Pancreas (tissue), 10 donors: ENCODE data around the gene GRXCR2. TPM values are rescaled to one million over a fixed set of nuclear protein-coding genes. Genes with fewer than 3 reads are reported as not detected.
A peak's percentile ranks its signal among the peaks of the same experiment; 100 is the strongest.

Experiments used
- ATAC-seq, 4 donors: fragments of 200-7000 bp; cut with Tn5 transposase; one replicate each; pipeline versions ENCODE4 v1.8.0 to v1.9.1; 2020; ENCODE audit warnings: mild to moderate bottlenecking in 4 of 4, moderate library complexity in 4 of 4
- DNase-seq, 6 donors: peaks; one replicate each; pipeline ENCODE4 v3.0.0-alpha.2; 2020
- FAIRE-seq: peaks from 2 replicates; lab custom pipeline; 2012; peaks lifted over from hg19 to GRCh38; lab: Jason Lieb, UNC
- H3K27ac ChIP-seq, 4 donors: fragments of 200-600 bp; sonication (generic); 1 replicate in 3 of 4; 2 replicates in 1 of 4; pipeline versions ENCODE4 v1.5.0 to v1.8.0; 2020
- H3K27me3 ChIP-seq, 4 donors: fragments of 200-600 bp; one replicate each; pipeline ENCODE4 v1.8.0; 2021
- H3K36me3 ChIP-seq, 3 donors: fragments of 200-600 bp; sonication (generic) in 1 of 3; one replicate each; pipeline versions ENCODE4 v1.5.0 to v1.8.0; 2020 to 2021
- H3K4me1 ChIP-seq, 3 donors: fragments of 200-600 bp; one replicate each; pipeline ENCODE4 v1.8.0; 2021
- H3K4me3 ChIP-seq, 4 donors: fragments of 200-600 bp; sonication (generic) in 2 of 4; one replicate each; pipeline versions ENCODE4 v1.5.0 to v1.8.0; 2020 to 2021
- H3K9me3 ChIP-seq, 4 donors: fragments of 200-600 bp; one replicate each; pipeline ENCODE4 v1.8.0; 2021
- WGBS, 2 donors: extraction: QIAGEN DNeasy Blood & Tissue Kit; methylation state at CpG; one replicate each; pipeline ENCODE4 v1.1.7; 2013; 5-methylcytosine and 5-hydroxymethylcytosine counted together
- intact Hi-C, 3 donors: fragments of 100-400 bp; cut with DNase I; formaldehyde crosslinking; loops; one replicate each; pipeline versions ENCODE4 v1.11.1 to v1.14.2; 2022
- polyA plus RNA-seq, 2 donors: library from polyadenylated mRNA; stranded (reverse); fragments of 200-250 nt; gene quantifications; one replicate each; pipeline ENCODE4 v1.2.3, GENCODE V29; 2013
- total RNA-seq, 6 donors: library from RNA; stranded (reverse); fragmentation: NEBNext Ultra II Directional in 4 of 6; extraction: Animal tissue kit (Norgen Biotek cat#: 25700) in 4 of 6; gene quantifications; one replicate each; pipeline versions ENCODE4 v1.2.1 to v1.2.4, GENCODE V29; 2021 to 2023
- TF ChIP-seq, protein P1 (sequence below), 4 donors: fragments of 200-600 bp; sonication (generic) in 3 of 4; IDR thresholded peaks; one replicate each; pipeline versions ENCODE4 v1.5.0 to v1.8.0; 2021; ENCODE audit warnings: antibody characterized with exemption in 4 of 4
- donor health status: healthy with polysubstance abuse.
- donor health status: DM: no; HTN: no; CAD: no; lungs with moderate emphysema.
- donor health status: DM: no; HTN: no; CAD: no.
- donor health status: control.
- donor health status: control.
- donor health status: Bipolar disorder and iron deficiency.
- donor health status: DM: yes; HTN: yes; CAD: no.
- donor health status: DM: no; HTN: no; CAD: no.
- donor health status: DM: no; HTN: no; CAD: no.
- donor health status: DM: yes; HTN: yes; CAD: no.

GRXCR2 gene
- total and polyA plus RNA-seq, 8 donors = 0.12 TPM; not detected in 7

DNA sequence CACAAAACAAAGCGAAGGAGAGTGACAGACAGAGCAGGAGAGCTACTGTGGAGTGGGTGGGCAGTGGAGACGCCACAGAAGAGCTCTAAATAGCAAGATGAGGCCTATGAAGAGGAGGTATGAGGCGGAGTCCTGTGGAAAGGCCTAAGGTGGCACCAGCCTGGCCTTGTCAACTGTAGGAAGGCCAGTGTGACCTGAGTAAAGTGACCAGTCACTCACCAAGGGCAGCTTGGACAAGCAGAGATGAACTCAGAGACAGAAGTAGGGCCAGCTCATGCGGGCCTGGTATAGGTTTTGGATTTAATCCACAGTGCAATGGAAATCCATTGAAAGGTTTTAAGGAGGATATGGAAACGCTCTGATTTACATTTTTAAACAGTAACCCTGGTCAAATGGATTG lies 39.8 kb upstream of the GRXCR2 start:
- 89 to 94% methylated on average over 5 of the region's 5 CpGs for WGBS, 2 donors
- Histone ChIP-seq H3K36me3 (no peaks in the 10 kb centered on the region), H3K4me1 (no peaks in the 10 kb centered on the region), H3K27ac (no peak overlapping the region), H3K9me3 (no peaks in the 10 kb centered on the region), H3K27me3 (no peaks in the 10 kb centered on the region), H3K4me3 (no peak overlapping the region)
- intact Hi-C loops = no loop called here
- ATAC-seq (no peak), FAIRE-seq (no peak), DNase-seq (no peak)
- TF ChIP-seq, protein P1, sequence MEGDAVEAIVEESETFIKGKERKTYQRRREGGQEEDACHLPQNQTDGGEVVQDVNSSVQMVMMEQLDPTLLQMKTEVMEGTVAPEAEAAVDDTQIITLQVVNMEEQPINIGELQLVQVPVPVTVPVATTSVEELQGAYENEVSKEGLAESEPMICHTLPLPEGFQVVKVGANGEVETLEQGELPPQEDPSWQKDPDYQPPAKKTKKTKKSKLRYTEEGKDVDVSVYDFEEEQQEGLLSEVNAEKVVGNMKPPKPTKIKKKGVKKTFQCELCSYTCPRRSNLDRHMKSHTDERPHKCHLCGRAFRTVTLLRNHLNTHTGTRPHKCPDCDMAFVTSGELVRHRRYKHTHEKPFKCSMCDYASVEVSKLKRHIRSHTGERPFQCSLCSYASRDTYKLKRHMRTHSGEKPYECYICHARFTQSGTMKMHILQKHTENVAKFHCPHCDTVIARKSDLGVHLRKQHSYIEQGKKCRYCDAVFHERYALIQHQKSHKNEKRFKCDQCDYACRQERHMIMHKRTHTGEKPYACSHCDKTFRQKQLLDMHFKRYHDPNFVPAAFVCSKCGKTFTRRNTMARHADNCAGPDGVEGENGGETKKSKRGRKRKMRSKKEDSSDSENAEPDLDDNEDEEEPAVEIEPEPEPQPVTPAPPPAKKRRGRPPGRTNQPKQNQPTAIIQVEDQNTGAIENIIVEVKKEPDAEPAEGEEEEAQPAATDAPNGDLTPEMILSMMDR (IDR thresholded peaks at IDR 0.05) = no peak

DNA sequence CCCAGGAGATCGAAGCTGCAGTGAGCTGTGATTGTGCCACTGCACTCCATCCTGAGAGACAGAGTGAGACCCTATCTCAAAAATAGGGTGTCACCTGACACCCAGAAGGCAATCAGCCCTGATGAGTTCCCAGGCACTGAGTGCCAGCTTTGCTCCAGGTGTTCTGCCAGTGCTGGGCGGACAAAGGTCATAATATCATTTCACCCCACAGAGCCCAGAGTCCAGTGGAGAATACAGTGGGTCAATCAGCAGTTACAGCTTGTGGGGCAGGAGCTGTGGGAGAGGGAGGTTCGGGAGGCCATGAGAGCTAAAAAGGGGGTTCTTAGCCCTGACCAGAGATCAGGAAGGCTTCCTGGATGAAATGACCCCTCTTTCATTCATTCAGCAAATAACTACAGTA lies 39.2 kb upstream of the GRXCR2 start:
- Histone ChIP-seq H3K27me3 (no peaks in the 10 kb centered on the region), H3K36me3 (no peaks in the 10 kb centered on the region), H3K9me3 (no peaks in the 10 kb centered on the region), H3K4me3 (no peak overlapping the region), H3K4me1 (no peaks in the 10 kb centered on the region), H3K27ac (no peak overlapping the region)
- TF ChIP-seq, protein P1 (IDR thresholded peaks at IDR 0.05) = no peak
- no peak for ATAC-seq
- DNase-seq = no peak
- 77 to 84% methylated on average over 3 of the region's 3 CpGs for WGBS, 2 donors
- intact Hi-C loops = no loop called here
- no peak for FAIRE-seq

DNA sequence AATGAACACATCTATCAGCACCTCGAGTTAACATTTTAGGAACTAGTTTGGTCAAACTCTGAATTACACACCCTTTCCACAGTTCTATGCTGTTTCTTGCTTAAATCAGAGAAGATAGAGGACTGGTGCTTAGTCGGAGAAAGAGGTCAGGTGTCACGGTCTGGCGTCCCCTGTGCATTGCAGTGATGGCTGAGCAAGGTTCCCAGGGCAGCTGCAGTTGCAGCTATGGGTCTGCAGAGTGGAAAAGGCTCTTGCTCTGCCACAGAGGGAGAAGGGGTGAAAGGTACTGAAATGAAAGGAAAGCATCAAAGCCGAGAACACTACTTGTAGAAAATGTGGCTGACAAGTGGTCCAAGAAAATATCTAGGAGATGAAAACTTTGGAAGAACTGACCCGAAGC lies 38.4 kb upstream of the GRXCR2 start:
- no peak for DNase-seq
- TF ChIP-seq, protein P1 (IDR thresholded peaks at IDR 0.05) = no peak
- 82 to 83% methylated on average over 6 of the region's 6 CpGs for WGBS, 2 donors
- no peak overlapping the region for H3K27ac ChIP-seq
- no peaks in the 10 kb centered on the region for H3K4me1 ChIP-seq
- ATAC-seq = no peak
- no peak overlapping the region for H3K4me3 ChIP-seq
- no peaks in the 10 kb centered on the region for H3K9me3 ChIP-seq
- no peaks in the 10 kb centered on the region for H3K27me3 ChIP-seq
- FAIRE-seq = no peak
- no peaks in the 10 kb centered on the region for H3K36me3 ChIP-seq
- intact Hi-C loops = no loop called here

DNA sequence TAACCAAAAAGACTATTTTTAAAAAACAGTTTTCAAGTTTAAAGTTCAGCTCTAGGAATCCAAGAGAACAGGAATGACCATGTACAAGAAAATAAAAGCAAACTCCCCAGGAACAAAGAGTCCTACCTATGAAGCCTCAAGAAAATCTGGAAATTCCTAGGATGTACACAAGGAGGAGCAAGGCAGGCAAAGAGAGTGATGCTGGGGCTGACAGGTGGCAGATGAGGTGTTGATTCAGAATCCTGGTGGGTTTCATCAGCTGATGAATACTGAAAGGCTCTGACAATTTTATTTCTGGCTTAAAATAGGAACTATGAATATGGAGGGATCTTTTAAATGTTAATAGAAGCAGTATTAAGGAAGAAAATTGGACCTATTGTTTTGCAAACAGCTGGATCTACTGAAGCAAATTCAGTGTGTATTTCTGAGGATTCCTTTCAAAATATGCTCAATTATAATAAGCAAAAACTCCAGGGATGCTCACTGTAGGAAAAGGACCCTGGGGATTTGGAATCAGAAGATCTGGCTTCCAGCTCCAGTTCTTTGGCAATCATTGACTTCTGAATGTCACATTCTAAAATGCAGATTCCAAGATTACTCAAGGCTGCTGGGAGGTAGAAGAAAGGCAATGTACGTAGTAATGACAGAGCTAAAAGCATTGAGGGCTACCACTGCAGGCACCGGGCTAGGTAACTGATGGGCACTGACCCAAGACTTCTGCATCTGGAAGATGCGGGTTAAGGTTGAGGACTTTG lies 35.6 kb upstream of the GRXCR2 start:
- no peaks in the 10 kb centered on the region for H3K9me3 ChIP-seq
- TF ChIP-seq, protein P1 (IDR thresholded peaks at IDR 0.05) = no peak
- WGBS, 2 donors = 53 to 59% methylated on average over 3 of the region's 3 CpGs
- FAIRE-seq (no peak), ATAC-seq (peak in 2 of 4 donors; percentile 46 to 47), DNase-seq (no peak)
- H3K4me1 ChIP-seq = no peaks in the 10 kb centered on the region
- H3K4me3 ChIP-seq = no peak overlapping the region
- no peaks in the 10 kb centered on the region for H3K27me3 ChIP-seq
- H3K27ac ChIP-seq = no peak overlapping the region
- intact Hi-C loops = loop anchor here in 1 of 3 donors (10.0 kb wide), 1 partner anchor 136 kb away; no protein-coding TSS in a partner anchor
- no peaks in the 10 kb centered on the region for H3K36me3 ChIP-seq

DNA sequence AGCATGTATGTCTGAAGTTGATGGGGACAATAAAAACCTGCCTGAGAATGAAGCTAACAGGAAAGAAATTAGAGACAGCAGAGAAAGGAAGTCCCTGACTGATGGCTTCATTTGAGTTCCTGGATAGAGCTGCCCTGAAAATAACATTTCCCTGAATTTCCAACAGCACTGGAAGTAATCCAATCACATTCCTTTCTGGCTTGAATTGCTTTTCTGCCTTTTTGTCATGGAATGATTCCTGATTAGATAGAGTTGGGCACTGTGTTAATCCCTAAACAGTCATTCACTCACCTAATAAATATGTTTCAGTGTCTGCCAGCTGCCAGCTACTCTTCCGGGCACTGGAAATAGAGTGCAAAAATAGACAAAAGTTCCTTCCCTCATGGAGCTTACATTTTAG lies 33.6 kb upstream of the GRXCR2 start:
- Histone ChIP-seq H3K4me3 (no peak overlapping the region), H3K27me3 (no peaks in the 10 kb centered on the region), H3K9me3 (no peaks in the 10 kb centered on the region), H3K27ac (no peak overlapping the region), H3K36me3 (no peaks in the 10 kb centered on the region), H3K4me1 (no peaks in the 10 kb centered on the region)
- WGBS, 2 donors = 63 to 68% methylated on average over 1 of the region's 1 CpG
- TF ChIP-seq, protein P1 (IDR thresholded peaks at IDR 0.05) = no peak
- FAIRE-seq = no peak
- no peak for ATAC-seq
- no peak for DNase-seq
- intact Hi-C loops = loop anchor here in 1 of 3 donors (10.0 kb wide), 1 partner anchor 138 kb away; no protein-coding TSS in a partner anchor
